Measurements from ENCODE around the gene FARS2.

The FARS2 gene

DNA sequence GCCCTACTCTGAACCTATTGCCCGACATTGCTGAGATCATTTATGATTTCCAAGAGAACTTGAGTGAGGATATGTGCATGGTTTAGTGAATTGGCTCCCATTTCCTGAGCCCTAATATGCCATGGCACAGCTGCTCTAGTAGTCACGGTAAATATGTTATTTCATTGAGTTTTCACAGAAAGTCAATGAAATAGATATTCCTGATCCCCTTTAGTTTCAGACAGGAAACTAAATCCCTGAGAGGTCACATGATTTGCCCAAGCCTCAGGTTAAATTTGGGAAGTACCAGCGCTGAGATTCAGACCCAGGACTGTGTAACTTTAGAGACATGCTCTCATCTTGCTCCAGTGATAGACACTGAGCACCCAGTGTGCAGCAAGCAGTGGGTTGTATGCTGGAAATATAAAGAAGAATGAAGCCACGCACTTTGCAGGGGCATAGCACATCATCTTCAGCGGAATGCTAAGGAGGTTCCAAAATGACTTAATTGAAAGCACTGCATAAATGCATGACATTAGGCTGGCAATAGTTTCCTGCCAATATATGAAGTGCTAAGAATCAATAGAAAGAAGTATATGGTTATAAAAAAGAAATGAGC, 70.6 kb downstream of the FARS2 start:
- TF ChIP-seq Cebpa-rat (IDR thresholded peaks at IDR 0.05), result no peak
- Histone ChIP-seq H3K4me3 (no peak overlapping the region), H3K27me3 (no peaks in the 10 kb centered on the region)

GRCh38 chr6:5333658-5334057, 72.3 kb downstream of the FARS2 start:
- TF ChIP-seq Cebpa-rat (IDR thresholded peaks at IDR 0.05), result no peak
- Histone ChIP-seq H3K27ac (no peak overlapping the region), H3K9ac (no peak overlapping the region), H3K4me3 (no peak overlapping the region), H3K9me3 (no peaks in the 10 kb centered on the region), H4K20me1 (0 out of 2 replicates have a peak, but pooled peaks cover 5% of the 10 kb centered on the region), H3K4me1 (no peaks in the 10 kb centered on the region), H3K27me3 (no peaks in the 10 kb centered on the region), H3K4me2 (no peak overlapping the region), H3K36me3 (no peaks in the 10 kb centered on the region)

More for the DNA sequence above, 70.6 kb downstream of the FARS2 start:
- no peaks in the 10 kb centered on the region for H3K9me3 ChIP-seq
- 0 out of 2 replicates have a peak, but pooled peaks cover 5% of the 10 kb centered on the region for H4K20me1 ChIP-seq
- H3K27ac ChIP-seq, result no peak overlapping the region
- H3K36me3 ChIP-seq, result 0 out of 2 replicates have a peak, but pooled peaks cover 3% of the 10 kb centered on the region
- no peaks in the 10 kb centered on the region for H3K4me1 ChIP-seq
- no peak overlapping the region for H3K9ac ChIP-seq
- H3K4me2 ChIP-seq, result no peak overlapping the region

GRCh38 chr6:5334341-5334740, 73.0 kb downstream of the FARS2 start:
- Histone ChIP-seq H3K9me3 (no peaks in the 10 kb centered on the region), H3K4me2 (no peak overlapping the region), H3K36me3 (no peaks in the 10 kb centered on the region), H3K9ac (no peak overlapping the region), H4K20me1 (0 out of 2 replicates have a peak, but pooled peaks cover 5% of the 10 kb centered on the region), H3K27ac (no peak overlapping the region), H3K4me1 (no peaks in the 10 kb centered on the region), H3K27me3 (no peaks in the 10 kb centered on the region), H3K4me3 (no peak overlapping the region)
- TF ChIP-seq Cebpa-rat (IDR thresholded peaks at IDR 0.05), result no peak

DNA sequence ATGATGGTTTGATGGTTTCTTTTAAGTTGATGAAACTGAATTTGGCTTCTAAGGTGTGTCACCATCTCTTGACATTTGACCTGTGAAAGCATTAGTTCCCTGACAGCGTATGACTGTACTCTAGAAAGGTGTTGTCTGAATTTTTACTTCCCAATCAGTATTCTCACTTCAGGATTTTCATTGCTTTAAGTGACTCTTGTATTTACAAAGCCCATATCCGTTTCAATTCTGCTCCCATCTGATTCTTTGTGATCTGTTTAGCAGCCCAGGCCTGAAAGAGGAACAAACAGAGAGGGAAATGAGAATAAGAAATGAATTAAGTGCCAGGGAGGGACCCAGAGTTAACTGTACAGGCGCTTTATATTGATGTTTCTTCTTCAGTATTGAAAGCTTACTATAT, 73.7 kb downstream of the FARS2 start:
- Histone ChIP-seq H3K27me3 (no peaks in the 10 kb centered on the region), H3K27ac (no peak overlapping the region), H3K4me2 (no peak overlapping the region), H4K20me1 (0 out of 2 replicates have a peak, but pooled peaks cover 5% of the 10 kb centered on the region), H3K4me1 (no peaks in the 10 kb centered on the region), H3K9ac (no peak overlapping the region), H3K9me3 (no peaks in the 10 kb centered on the region), H3K36me3 (no peaks in the 10 kb centered on the region), H3K4me3 (no peak overlapping the region)
- no peak for TF ChIP-seq Cebpa-rat (IDR thresholded peaks at IDR 0.05)

DNA sequence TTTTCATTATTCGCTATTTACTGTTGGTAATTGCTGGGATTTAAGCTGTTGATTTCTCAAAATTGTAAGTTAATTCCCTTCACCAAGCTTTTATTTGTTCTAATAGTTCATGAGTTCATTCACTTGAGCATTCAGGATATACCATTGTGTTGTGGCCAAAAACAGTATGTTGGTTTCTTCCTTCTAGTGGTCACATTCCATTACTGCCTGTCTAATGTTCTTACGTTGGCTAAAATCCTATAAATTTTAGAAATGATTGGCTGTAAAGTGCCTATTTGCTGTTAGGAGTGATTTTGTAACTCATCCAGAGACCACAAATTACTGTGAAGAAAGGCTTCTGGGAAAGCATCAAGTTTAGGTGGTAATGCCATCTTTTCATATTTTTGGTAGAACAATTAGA, 76.3 kb downstream of the FARS2 start:
- H3K4me2 ChIP-seq, result no peak overlapping the region
- H4K20me1 ChIP-seq, result no peaks in the 10 kb centered on the region
- no peak for TF ChIP-seq Cebpa-rat (IDR thresholded peaks at IDR 0.05)
- H3K4me1 ChIP-seq, result no peaks in the 10 kb centered on the region
- H3K27me3 ChIP-seq, result no peaks in the 10 kb centered on the region
- no peak overlapping the region for H3K4me3 ChIP-seq
- no peak overlapping the region for H3K27ac ChIP-seq
- H3K9ac ChIP-seq, result no peak overlapping the region
- no peaks in the 10 kb centered on the region for H3K36me3 ChIP-seq
- no peaks in the 10 kb centered on the region for H3K9me3 ChIP-seq

- Histone ChIP-seq H3K36me3 (no peaks in the 10 kb centered on the region), H3K27me3 (no peaks in the 10 kb centered on the region), H3K4me2 (no peak overlapping the region), H4K20me1 (no peaks in the 10 kb centered on the region), H3K9me3 (no peaks in the 10 kb centered on the region), H3K4me1 (no peaks in the 10 kb centered on the region), H3K4me3 (no peak overlapping the region), H3K9ac (no peak overlapping the region), H3K27ac (no peak overlapping the region)
- no peak for TF ChIP-seq Cebpa-rat (IDR thresholded peaks at IDR 0.05)
Observed at GRCh38 chr6:5338177-5338960, 77.1 kb downstream of the FARS2 start.

DNA sequence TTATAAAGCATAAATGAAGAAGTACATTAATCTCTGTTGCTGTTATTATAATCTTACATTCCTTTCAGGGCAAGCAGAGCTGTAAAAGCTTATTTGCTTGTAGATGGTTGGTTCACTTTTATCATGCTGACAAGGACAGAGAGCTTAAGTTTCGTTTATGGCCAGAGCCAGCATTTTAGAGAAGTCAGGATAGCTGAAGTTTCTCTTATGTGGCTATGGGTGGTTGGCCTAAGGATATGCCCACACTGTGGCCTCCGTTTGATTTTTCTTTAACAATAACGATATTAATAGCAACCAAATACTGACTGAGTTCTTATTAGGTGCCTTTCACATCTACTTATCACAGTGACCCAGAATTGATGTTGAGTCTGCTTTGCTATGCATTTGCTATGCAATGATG, 78.5 kb downstream of the FARS2 start:
- no peak for TF ChIP-seq Cebpa-rat (IDR thresholded peaks at IDR 0.05)
- H3K4me2 ChIP-seq, result no peak overlapping the region

DNA sequence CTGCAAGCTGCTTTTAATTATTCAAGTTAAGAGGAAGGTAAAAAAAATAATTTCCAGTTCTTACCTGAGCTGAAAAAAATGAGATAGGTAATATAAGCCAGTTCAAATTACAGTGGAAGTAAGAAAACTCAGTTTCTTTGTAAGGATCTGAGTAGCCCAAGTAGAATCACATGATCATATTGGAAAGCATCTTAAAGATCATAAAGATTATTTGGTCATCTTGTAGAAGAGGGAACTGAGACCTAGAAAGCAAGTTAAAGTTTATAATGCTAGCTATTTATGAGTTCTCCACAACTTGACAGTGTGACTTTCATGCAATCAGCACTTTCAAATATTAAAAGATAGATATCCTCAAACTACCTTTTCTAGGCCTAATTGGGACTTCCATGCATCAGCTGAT, 80.5 kb downstream of the FARS2 start:
- no peaks in the 10 kb centered on the region for H4K20me1 ChIP-seq
- H3K27ac ChIP-seq, result no peak overlapping the region
- no peak overlapping the region for H3K4me3 ChIP-seq
- no peaks in the 10 kb centered on the region for H3K9me3 ChIP-seq
- no peaks in the 10 kb centered on the region for H3K4me1 ChIP-seq
- TF ChIP-seq Cebpa-rat (IDR thresholded peaks at IDR 0.05), result no peak
- H3K9ac ChIP-seq, result no peak overlapping the region
- H3K36me3 ChIP-seq, result no peaks in the 10 kb centered on the region
- no peaks in the 10 kb centered on the region for H3K27me3 ChIP-seq
- H3K4me2 ChIP-seq, result no peak overlapping the region

More for the DNA sequence above, 78.5 kb downstream of the FARS2 start:
- no peaks in the 10 kb centered on the region for H3K4me1 ChIP-seq
- no peak overlapping the region for H3K4me3 ChIP-seq
- H3K9me3 ChIP-seq, result no peaks in the 10 kb centered on the region
- H4K20me1 ChIP-seq, result no peaks in the 10 kb centered on the region
- no peak overlapping the region for H3K9ac ChIP-seq
- H3K36me3 ChIP-seq, result no peaks in the 10 kb centered on the region
- no peaks in the 10 kb centered on the region for H3K27me3 ChIP-seq
- no peak overlapping the region for H3K27ac ChIP-seq

- no peaks in the 10 kb centered on the region for H3K27me3 ChIP-seq
- TF ChIP-seq Cebpa-rat (IDR thresholded peaks at IDR 0.05), result no peak
- H3K4me2 ChIP-seq, result no peak overlapping the region
- H4K20me1 ChIP-seq, result no peaks in the 10 kb centered on the region
- H3K27ac ChIP-seq, result no peak overlapping the region
- H3K9me3 ChIP-seq, result no peaks in the 10 kb centered on the region
- H3K4me1 ChIP-seq, result no peaks in the 10 kb centered on the region
- no peak overlapping the region for H3K4me3 ChIP-seq
- H3K36me3 ChIP-seq, result no peaks in the 10 kb centered on the region
- no peak overlapping the region for H3K9ac ChIP-seq
Observed at GRCh38 chr6:5343998-5344397, 82.7 kb downstream of the FARS2 start.

GRCh38 chr6:5345324-5345723, 84.0 kb downstream of the FARS2 start:
- Histone ChIP-seq H4K20me1 (no peaks in the 10 kb centered on the region), H3K4me2 (no peak overlapping the region), H3K4me1 (no peaks in the 10 kb centered on the region), H3K9ac (no peak overlapping the region), H3K4me3 (no peak overlapping the region), H3K27ac (no peak overlapping the region), H3K27me3 (no peaks in the 10 kb centered on the region), H3K9me3 (no peaks in the 10 kb centered on the region), H3K36me3 (no peaks in the 10 kb centered on the region)
- TF ChIP-seq Cebpa-rat (IDR thresholded peaks at IDR 0.05), result no peak

Measured in BLaER1 (cell line).